OCI-LY7 (cell line): Measurements from ENCODE around the gene GPS1.

ENCODE experiments used
- CTCF ChIP-seq: fragments of 200-600 bp; sonication (generic); conservative IDR thresholded peaks from 2 replicates; pipeline ENCODE4 v1.5.1; 2014; ENCODE audit warnings: mild to moderate bottlenecking, antibody characterized with exemption, low read length, moderate library complexity, mixed read lengths
- EZH2phosphoT487 ChIP-seq: fragments of 200-600 bp; sonication (generic); IDR thresholded peaks from 2 replicates; pipeline ENCODE4 v1.6.1; 2018; ENCODE audit warnings: low read depth, borderline replicate concordance, mild to moderate bottlenecking, mixed run types, antibody characterized with exemption, low read length, moderate library complexity, mixed read lengths

GRCh38 chr17:82073446-82073845 lies 21.7 kb downstream of the GPS1 start:
- TF ChIP-seq CTCF (no peak), EZH2phosphoT487 (no peak)
